Astrocyte (in vitro differentiated cells and primary cell): Measurements from ENCODE around the gene LRIG1. TPM values are rescaled to one million over a fixed set of nuclear protein-coding genes. Genes with fewer than 3 reads are reported as not detected.

Experiments
- DNase-seq: peaks from one replicate; pipeline ENCODE4 v3.0.0-alpha.2; 2010; ENCODE audit warnings: low read depth
- FAIRE-seq: peaks from 2 replicates; lab custom pipeline; 2011; peaks lifted over from hg19 to GRCh38; lab: Jason Lieb, UNC
- H2AFZ ChIP-seq: 2 replicates; pipeline ENCODE4 v1.6.0; 2012; ENCODE audit warnings: low read depth, low read length, inconsistent platforms
- H3K27ac ChIP-seq: 2 replicates; pipeline ENCODE4 v1.5.1; 2011; ENCODE audit warnings: low read depth, low read length, inconsistent platforms
- H3K27me3 ChIP-seq: 2 replicates; pipeline ENCODE4 v1.6.0; 2011; ENCODE audit warnings: low read length, inconsistent platforms; ENCODE audit not compliant: insufficient read depth
- H3K36me3 ChIP-seq: 2 replicates; pipeline ENCODE4 v1.5.1; 2011; ENCODE audit warnings: low read length, inconsistent platforms; ENCODE audit not compliant: insufficient read depth
- H3K4me1 ChIP-seq: 2 replicates; pipeline ENCODE4 v1.5.1; 2011; ENCODE audit warnings: low read length, inconsistent platforms; ENCODE audit not compliant: insufficient read depth
- H3K4me2 ChIP-seq: 2 replicates; pipeline ENCODE4 v1.6.0; 2012; ENCODE audit warnings: low read length, inconsistent platforms
- H3K4me3 ChIP-seq: 2 replicates; pipeline ENCODE4 v1.5.1; 2011; ENCODE audit warnings: low read depth, mild to moderate bottlenecking, low read length, inconsistent platforms; ENCODE audit not compliant: insufficient read depth
- H3K79me2 ChIP-seq: 2 replicates; pipeline ENCODE4 v1.6.0; 2012; ENCODE audit warnings: mild to moderate bottlenecking, low read length, inconsistent platforms; ENCODE audit not compliant: insufficient read depth
- H3K9ac ChIP-seq: 2 replicates; pipeline ENCODE4 v1.6.0; 2012; ENCODE audit warnings: mild to moderate bottlenecking, low read length, inconsistent platforms
- H3K9me3 ChIP-seq: 2 replicates; pipeline ENCODE4 v1.5.1; 2012; ENCODE audit warnings: low read depth, mild to moderate bottlenecking, low read length, inconsistent platforms; ENCODE audit not compliant: insufficient read depth
- H4K20me1 ChIP-seq: 2 replicates; pipeline ENCODE4 v1.6.0; 2012; ENCODE audit warnings: low read length, inconsistent platforms; ENCODE audit not compliant: insufficient read depth
- H3K27ac Mint-ChIP-seq: one replicate; pipeline ENCODE4 v1.8.0; 2021; ENCODE audit warnings: mild to moderate bottlenecking, mixed read lengths; ENCODE audit not compliant: unreplicated experiment
- H3K27me3 Mint-ChIP-seq: one replicate; pipeline ENCODE4 v1.8.0; 2021; ENCODE audit warnings: low read depth, mixed read lengths; ENCODE audit not compliant: unreplicated experiment
- H3K36me3 Mint-ChIP-seq: one replicate; pipeline ENCODE4 v1.8.0; 2021; ENCODE audit warnings: low read depth, mixed read lengths; ENCODE audit not compliant: unreplicated experiment
- H3K4me1 Mint-ChIP-seq: one replicate; pipeline ENCODE4 v1.8.0; 2021; ENCODE audit warnings: low read depth, mixed read lengths; ENCODE audit not compliant: unreplicated experiment
- H3K4me3 Mint-ChIP-seq: one replicate; pipeline ENCODE4 v1.8.0; 2021; ENCODE audit warnings: mild to moderate bottlenecking, moderate library complexity, mixed read lengths; ENCODE audit not compliant: unreplicated experiment
- H3K9me3 Mint-ChIP-seq: one replicate; pipeline ENCODE4 v1.8.0; 2021; ENCODE audit warnings: mild to moderate bottlenecking, mixed read lengths; ENCODE audit not compliant: unreplicated experiment
- CTCF ChIP-seq: IDR thresholded peaks from 2 replicates; pipeline ENCODE4 v1.5.1; 2011; ENCODE audit warnings: low read depth, mild to moderate bottlenecking, inconsistent platforms, low read length, moderate library complexity; ENCODE audit not compliant: insufficient read depth
- EZH2 ChIP-seq: IDR thresholded peaks from 2 replicates; pipeline ENCODE4 v1.6.1; 2012; ENCODE audit warnings: mild to moderate bottlenecking, low read length, inconsistent platforms; ENCODE audit not compliant: insufficient read depth
- total RNA-seq: library from RNA; stranded (reverse); gene quantifications from 2 replicates; pipeline ENCODE4 v1.2.1, GENCODE V29; 2021

The LRIG1 gene
- total RNA-seq, 1 donor from 2014 or later, result 39.7 TPM

GRCh38 chr3:66400411-66401156, 100.2 kb downstream of the LRIG1 start:
- H3K27ac ChIP-seq, result peak overlapping the region; percentile 7
- Mint-ChIP-seq H3K27ac (peak overlapping the region; percentile 26), H3K4me3 (no peak overlapping the region), H3K4me1 (peaks cover 36% of the 10 kb centered on the region), H3K27me3 (no peaks in the 10 kb centered on the region), H3K9me3 (no peaks in the 10 kb centered on the region), H3K36me3 (peaks cover 38% of the 10 kb centered on the region)
- no peak for TF ChIP-seq CTCF
- TF ChIP-seq EZH2, result no peak
- peak overlapping the region; percentile 59 for H3K4me2 ChIP-seq
- H3K9me3 ChIP-seq, result no peaks in the 10 kb centered on the region
- peaks cover 42% of the 10 kb centered on the region for H3K4me1 ChIP-seq
- no peaks in the 10 kb centered on the region for H3K27me3 ChIP-seq
- no peak for FAIRE-seq
- H3K9ac ChIP-seq, result peak overlapping the region; percentile 45
- no peaks in the 10 kb centered on the region for H4K20me1 ChIP-seq
- no peak overlapping the region for H3K4me3 ChIP-seq
- H3K79me2 ChIP-seq, result no peaks in the 10 kb centered on the region
- peaks cover 11% of the 10 kb centered on the region for H3K36me3 ChIP-seq
- no peak for DNase-seq
- peak overlapping the region; percentile 37 for H2AFZ ChIP-seq

GRCh38 chr3:66399529-66400232, 101.1 kb downstream of the LRIG1 start:
- Histone ChIP-seq H4K20me1 (no peaks in the 10 kb centered on the region), H3K4me1 (peaks cover 44% of the 10 kb centered on the region), H3K9ac (no peak overlapping the region), H3K79me2 (no peaks in the 10 kb centered on the region), H3K27ac (no peak overlapping the region), H2AFZ (no peak overlapping the region), H3K4me2 (no peak overlapping the region), H3K27me3 (no peaks in the 10 kb centered on the region), H3K9me3 (no peaks in the 10 kb centered on the region), H3K36me3 (peaks cover 11% of the 10 kb centered on the region), H3K4me3 (no peak overlapping the region)
- FAIRE-seq (no peak), DNase-seq (no peak)
- TF ChIP-seq EZH2, result no peak
- TF ChIP-seq CTCF, result no peak
- Mint-ChIP-seq H3K36me3 (peaks cover 37% of the 10 kb centered on the region), H3K9me3 (no peaks in the 10 kb centered on the region), H3K27ac (no peak overlapping the region), H3K4me3 (no peak overlapping the region), H3K27me3 (no peaks in the 10 kb centered on the region), H3K4me1 (peaks cover 40% of the 10 kb centered on the region)
